ENCODE measurements around the gene TERT.

The TERT gene

GRCh38 chr5:1257841-1258240, 37.0 kb downstream of the TERT start:
- DNase-seq, result no peak

- no peak for DNase-seq
Measured at GRCh38 chr5:1257363-1257762, 37.5 kb downstream of the TERT start.

GRCh38 chr5:1256776-1257175, 38.1 kb downstream of the TERT start:
- DNase-seq, result no peak

- DNase-seq, result peak in 4 of 5 experiments; percentile 6 to 87 (median 28)
Measured at GRCh38 chr5:1255081-1255561, 39.7 kb downstream of the TERT start.

GRCh38 chr5:1254196-1254595, 40.7 kb downstream of the TERT start:
- DNase-seq, result no peak

GRCh38 chr5:1253456-1254105, 41.3 kb downstream of the TERT start:
- DNase-seq, result no peak

- DNase-seq, result no peak
Measured at GRCh38 chr5:1252681-1253080, 42.2 kb downstream of the TERT start.

- DNase-seq, result no peak
Measured at GRCh38 chr5:1251678-1252580, 42.9 kb downstream of the TERT start.

- DNase-seq, result no peak
Measured at GRCh38 chr5:1249366-1250280, 45.2 kb downstream of the TERT start.

GRCh38 chr5:1247811-1248210, 47.1 kb downstream of the TERT start:
- no peak for DNase-seq

- DNase-seq, result no peak
Measured at GRCh38 chr5:1246711-1247431, 48.0 kb downstream of the TERT start.

- no peak for DNase-seq
Measured at GRCh38 chr5:1245905-1246576, 48.8 kb downstream of the TERT start.

- DNase-seq, result no peak
Measured at GRCh38 chr5:1244976-1245375, 49.9 kb downstream of the TERT start.

GRCh38 chr5:1244255-1244654, 50.6 kb downstream of the TERT start:
- no peak for DNase-seq

GRCh38 chr5:1243487-1244130, 51.3 kb downstream of the TERT start:
- no peak for DNase-seq

- no peak for DNase-seq
Measured at GRCh38 chr5:1242733-1243486, 52.0 kb downstream of the TERT start.

- DNase-seq, result no peak
Measured at GRCh38 chr5:1241509-1242080, 53.3 kb downstream of the TERT start.

- DNase-seq, result no peak
Measured at GRCh38 chr5:1240496-1241260, 54.2 kb downstream of the TERT start.
